ENCODE data around the gene SLC25A36. TPM values are rescaled to one million over a fixed set of nuclear protein-coding genes. Genes with fewer than 3 reads are reported as not detected.

The SLC25A36 gene
- total and polyA plus RNA-seq, 12 donors = 21.3 to 124 (median 52.7) TPM

DNA sequence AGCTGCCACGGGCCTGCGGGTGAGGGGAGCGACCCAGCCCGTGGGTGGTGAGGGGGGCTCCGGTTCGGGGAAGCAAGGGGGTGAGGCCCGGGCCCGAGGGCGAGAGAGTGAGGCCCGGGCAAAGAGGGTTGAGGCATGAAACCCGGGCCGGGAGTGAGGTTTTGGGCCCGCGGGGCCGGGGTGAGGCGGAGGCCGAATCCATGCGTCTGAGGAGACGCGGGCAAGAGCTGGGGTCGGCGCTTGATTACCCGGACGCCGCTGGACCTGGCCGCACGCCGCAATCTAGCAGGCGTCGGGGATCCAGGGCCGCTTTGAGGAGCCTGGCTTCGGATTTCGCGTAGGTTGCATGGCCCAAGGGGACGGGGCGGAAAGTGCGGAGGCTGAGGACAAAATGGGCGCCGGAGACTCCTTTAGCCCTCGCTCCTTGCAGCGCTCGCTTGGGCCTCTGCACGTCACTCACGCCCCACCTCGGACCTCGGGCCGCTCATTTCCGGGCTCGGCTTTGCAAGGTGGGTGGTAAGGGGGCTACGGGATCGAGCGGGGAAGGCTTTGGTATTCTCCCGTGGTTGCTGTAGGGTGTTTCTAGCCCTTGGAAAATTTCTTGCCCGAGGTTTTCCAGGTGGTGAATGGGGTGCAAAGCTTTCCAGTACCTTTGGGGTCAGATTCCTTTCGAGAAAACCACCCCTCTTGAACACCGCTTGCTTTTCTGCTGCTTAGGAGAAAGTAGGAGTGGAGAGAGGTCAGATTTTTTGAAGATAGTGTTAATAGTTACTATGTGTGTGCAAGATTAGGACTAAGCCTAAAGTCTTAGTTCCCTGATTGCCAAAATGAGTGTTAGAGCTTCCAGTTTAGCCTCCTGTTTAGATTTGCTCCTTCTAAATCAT lies 827 bp downstream of the SLC25A36 start:
- DNase-seq = peak; percentile 52 to 76 (median 62)
- peaks cover 5 to 28% of the 10 kb centered on the region in 2 donors for H3K4me1 ChIP-seq (replicated peaks in 1 of 2)
- WGBS, 4 donors = 0 to 2% (median 1%) methylated on average over 27 to 56 of the region's 56 CpGs

DNA sequence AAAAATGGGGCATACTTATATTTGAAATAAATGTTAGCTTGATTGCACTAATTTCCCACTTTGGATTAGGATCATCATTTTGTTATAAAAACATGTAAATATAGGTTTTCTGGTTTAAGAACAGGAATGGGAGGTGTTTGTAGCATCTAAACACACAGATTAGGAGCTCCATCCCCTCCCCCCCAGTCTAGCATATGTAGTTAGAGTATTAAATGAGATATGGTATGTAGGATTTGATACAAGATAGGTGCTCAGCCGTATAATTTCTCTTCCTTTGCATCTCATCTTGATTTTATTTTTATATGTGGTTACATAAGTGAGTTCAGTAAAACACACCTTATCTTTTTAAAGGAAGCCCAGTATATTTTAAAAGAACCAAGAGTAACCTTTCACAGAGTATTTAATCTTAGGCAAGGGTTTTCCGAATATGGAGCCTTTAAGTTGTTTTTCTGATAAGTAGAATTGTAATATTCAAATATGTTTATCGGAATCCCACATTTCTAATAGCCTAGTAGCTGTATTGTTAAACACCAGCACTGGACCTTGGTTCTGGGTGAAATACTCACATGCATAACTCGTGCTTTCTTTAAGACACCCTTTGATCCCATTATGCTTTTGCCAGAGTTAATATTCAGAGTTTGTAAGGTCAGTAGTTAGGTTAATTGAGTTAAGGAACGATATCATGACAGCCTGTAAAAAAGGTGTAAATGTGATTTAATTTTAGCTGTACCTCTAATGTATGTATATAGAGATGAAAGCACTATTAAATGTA lies 2.3 kb downstream of the SLC25A36 start:
- intact Hi-C loops (cut with DNase I) = no loop called here

More for the DNA sequence above, 827 bp downstream of the SLC25A36 start:
- Histone ChIP-seq H3K4me3 (peak overlapping the region; percentile 79 to 97 (median 90)), H3K27ac (peak overlapping the region; percentile 92 to 99 (median 99)), H3K36me3 (replicated peaks in 1 of 2) (no peaks in the 10 kb centered on the region), H3K27me3 (no peaks in the 10 kb centered on the region), H3K9me3 (replicated peaks in 1 of 3) (no peaks in the 10 kb centered on the region)
- intact Hi-C loops (cut with DNase I) = no loop called here
- TF ChIP-seq, protein P1, sequence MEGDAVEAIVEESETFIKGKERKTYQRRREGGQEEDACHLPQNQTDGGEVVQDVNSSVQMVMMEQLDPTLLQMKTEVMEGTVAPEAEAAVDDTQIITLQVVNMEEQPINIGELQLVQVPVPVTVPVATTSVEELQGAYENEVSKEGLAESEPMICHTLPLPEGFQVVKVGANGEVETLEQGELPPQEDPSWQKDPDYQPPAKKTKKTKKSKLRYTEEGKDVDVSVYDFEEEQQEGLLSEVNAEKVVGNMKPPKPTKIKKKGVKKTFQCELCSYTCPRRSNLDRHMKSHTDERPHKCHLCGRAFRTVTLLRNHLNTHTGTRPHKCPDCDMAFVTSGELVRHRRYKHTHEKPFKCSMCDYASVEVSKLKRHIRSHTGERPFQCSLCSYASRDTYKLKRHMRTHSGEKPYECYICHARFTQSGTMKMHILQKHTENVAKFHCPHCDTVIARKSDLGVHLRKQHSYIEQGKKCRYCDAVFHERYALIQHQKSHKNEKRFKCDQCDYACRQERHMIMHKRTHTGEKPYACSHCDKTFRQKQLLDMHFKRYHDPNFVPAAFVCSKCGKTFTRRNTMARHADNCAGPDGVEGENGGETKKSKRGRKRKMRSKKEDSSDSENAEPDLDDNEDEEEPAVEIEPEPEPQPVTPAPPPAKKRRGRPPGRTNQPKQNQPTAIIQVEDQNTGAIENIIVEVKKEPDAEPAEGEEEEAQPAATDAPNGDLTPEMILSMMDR (IDR thresholded peaks at IDR 0.05) = no peak
- TF ChIP-seq POLR2A (IDR thresholded peaks at IDR 0.05) = peak in 1 of 2 donors; percentile 42

GRCh38 chr3:140948460-140949249 lies 7.0 kb downstream of the SLC25A36 start:
- Histone ChIP-seq H3K9me3 (replicated peaks in 1 of 3) (no peaks in the 10 kb centered on the region), H3K36me3 (replicated peaks in 1 of 2) (no peaks in the 10 kb centered on the region), H3K27ac (no peak overlapping the region), H3K4me1 (replicated peaks in 1 of 2) (peaks cover 9 to 40% of the 10 kb centered on the region in 2 donors), H3K4me3 (no peak overlapping the region), H3K27me3 (no peaks in the 10 kb centered on the region)
- intact Hi-C loops (cut with DNase I) = no loop called here
- 94 to 98% (median 96%) methylated on average over 5 of the region's 5 CpGs for WGBS, 4 donors
- no peak for DNase-seq
- TF ChIP-seq POLR2A (IDR thresholded peaks at IDR 0.05) = no peak
- TF ChIP-seq, protein P1 (IDR thresholded peaks at IDR 0.05) = no peak

More for the DNA sequence above, 2.3 kb downstream of the SLC25A36 start:
- no peaks in the 10 kb centered on the region for H3K36me3 ChIP-seq (replicated peaks in 1 of 2)
- no peak for TF ChIP-seq POLR2A (IDR thresholded peaks at IDR 0.05)
- TF ChIP-seq, protein P1 (IDR thresholded peaks at IDR 0.05) = no peak
- peak overlapping the region in 1 of 5 donors; percentile 99 for H3K27ac ChIP-seq
- no peaks in the 10 kb centered on the region for H3K27me3 ChIP-seq
- H3K4me1 ChIP-seq (replicated peaks in 1 of 2) = peaks cover 5 to 28% of the 10 kb centered on the region in 2 donors
- DNase-seq = no peak
- peak overlapping the region in 1 of 4 donors; percentile 79 for H3K4me3 ChIP-seq
- H3K9me3 ChIP-seq (replicated peaks in 1 of 3) = no peaks in the 10 kb centered on the region
- 51 to 58% (median 54%) methylated on average over 5 of the region's 5 CpGs for WGBS, 4 donors
